Measurements from ENCODE around the gene DLG2.

DLG2 gene

GRCh38 chr11:85628771-85629341, 1.7 kb upstream of the DLG2 start:
- TF ChIP-seq, protein P1, sequence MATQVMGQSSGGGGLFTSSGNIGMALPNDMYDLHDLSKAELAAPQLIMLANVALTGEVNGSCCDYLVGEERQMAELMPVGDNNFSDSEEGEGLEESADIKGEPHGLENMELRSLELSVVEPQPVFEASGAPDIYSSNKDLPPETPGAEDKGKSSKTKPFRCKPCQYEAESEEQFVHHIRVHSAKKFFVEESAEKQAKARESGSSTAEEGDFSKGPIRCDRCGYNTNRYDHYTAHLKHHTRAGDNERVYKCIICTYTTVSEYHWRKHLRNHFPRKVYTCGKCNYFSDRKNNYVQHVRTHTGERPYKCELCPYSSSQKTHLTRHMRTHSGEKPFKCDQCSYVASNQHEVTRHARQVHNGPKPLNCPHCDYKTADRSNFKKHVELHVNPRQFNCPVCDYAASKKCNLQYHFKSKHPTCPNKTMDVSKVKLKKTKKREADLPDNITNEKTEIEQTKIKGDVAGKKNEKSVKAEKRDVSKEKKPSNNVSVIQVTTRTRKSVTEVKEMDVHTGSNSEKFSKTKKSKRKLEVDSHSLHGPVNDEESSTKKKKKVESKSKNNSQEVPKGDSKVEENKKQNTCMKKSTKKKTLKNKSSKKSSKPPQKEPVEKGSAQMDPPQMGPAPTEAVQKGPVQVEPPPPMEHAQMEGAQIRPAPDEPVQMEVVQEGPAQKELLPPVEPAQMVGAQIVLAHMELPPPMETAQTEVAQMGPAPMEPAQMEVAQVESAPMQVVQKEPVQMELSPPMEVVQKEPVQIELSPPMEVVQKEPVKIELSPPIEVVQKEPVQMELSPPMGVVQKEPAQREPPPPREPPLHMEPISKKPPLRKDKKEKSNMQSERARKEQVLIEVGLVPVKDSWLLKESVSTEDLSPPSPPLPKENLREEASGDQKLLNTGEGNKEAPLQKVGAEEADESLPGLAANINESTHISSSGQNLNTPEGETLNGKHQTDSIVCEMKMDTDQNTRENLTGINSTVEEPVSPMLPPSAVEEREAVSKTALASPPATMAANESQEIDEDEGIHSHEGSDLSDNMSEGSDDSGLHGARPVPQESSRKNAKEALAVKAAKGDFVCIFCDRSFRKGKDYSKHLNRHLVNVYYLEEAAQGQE (IDR thresholded peaks at IDR 0.05; ENCODE audit: insufficient read depth in 1 of 2, low read depth in 2 of 2, low read length in 2 of 2) = no peak
- TF ChIP-seq TAF1 (IDR thresholded peaks at IDR 0.05; ENCODE audit: borderline replicate concordance, insufficient read depth, low read length) (no peak), FOXP2 (optimal IDR thresholded peaks at IDR 0.05; ENCODE audit: borderline replicate concordance, extremely low read depth, extremely low read length, insufficient read depth) (no peak), POLR2AphosphoS5 (IDR thresholded peaks at IDR 0.05; ENCODE audit: low read depth, low read length) (no peak), SIN3A (IDR thresholded peaks at IDR 0.05; ENCODE audit: borderline replicate concordance, insufficient read depth, low read length) (no peak)

DNA sequence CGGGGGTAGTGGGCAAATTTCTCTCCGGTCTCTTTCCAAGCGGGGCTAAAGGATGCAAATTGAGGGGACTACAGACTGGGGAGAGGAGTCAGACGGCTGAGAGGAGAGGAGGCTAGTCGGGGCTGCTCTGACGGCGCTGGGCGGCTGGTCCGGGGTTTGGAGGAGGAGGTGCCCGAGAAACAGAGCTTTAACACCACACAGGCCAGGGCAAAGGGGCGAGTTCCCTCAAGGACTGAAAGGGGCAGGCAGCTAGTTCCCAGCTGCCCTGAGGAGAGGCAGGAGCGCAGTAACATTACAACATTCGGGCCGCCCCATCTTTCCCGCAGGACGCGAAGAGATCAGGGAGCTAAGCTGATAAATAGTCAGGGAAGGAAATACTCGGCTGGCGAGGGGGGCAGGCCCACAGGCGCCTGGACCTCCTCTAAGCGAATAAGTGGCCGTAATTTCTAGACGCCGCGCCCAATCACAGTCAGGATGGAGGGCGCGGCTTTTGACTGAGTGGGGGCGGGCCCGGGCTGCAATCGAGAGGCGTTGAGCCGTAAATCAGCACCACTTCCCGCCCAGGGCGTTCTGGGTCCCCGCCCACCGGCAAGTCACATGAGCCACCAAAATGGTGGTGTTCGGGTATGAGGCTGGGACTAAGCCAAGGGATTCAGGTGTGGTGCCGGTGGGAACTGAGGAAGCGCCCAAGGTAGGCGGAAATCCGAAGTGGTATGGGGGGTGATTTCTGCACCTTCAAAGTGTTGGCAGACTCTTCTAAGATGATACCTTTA, 1.0 kb upstream of the DLG2 start, which contains the start of gene TMEM126B:
Gene TMEM126B (plus strand): TSS at position 596 of the 773 bp plus-strand sequence. CDS start 15 bp downstream, at position 611.
- peak; percentile 97 for TF ChIP-seq POLR2AphosphoS5 (IDR thresholded peaks at IDR 0.05; ENCODE audit: low read depth, low read length)
- TF ChIP-seq FOXP2 (optimal IDR thresholded peaks at IDR 0.05; ENCODE audit: borderline replicate concordance, extremely low read depth, extremely low read length, insufficient read depth) = peak; percentile 34
- TF ChIP-seq, protein P1 (IDR thresholded peaks at IDR 0.05; ENCODE audit: insufficient read depth in 1 of 2, low read depth in 2 of 2, low read length in 2 of 2) = no peak; a peak in 1 of 4 replicates
- peak; percentile 79; the same call in 1 of the 2 replicates for TF ChIP-seq SIN3A (IDR thresholded peaks at IDR 0.05; ENCODE audit: borderline replicate concordance, insufficient read depth, low read length)
- TF ChIP-seq TAF1 (IDR thresholded peaks at IDR 0.05; ENCODE audit: borderline replicate concordance, insufficient read depth, low read length) = peak; percentile 91; the same call in 1 of the 2 replicates

DNA sequence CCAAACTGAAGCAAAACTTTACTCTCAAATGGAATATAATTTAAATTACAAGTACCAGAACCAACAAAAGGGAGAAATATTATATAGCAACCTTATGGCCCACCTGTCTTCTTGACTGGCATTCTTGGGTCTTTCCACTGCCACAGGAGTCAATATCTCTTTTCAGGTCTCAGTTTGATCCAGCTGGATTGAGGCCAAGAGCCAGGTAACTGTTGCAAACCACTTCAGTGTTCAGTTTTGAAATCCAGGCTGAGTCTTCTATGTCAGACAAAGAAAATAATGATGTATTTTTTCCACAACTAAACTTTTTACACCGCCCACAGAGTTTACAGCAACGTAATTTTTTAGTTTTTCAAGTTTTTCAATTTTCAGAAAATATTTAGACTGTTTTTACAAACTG, 648 bp downstream of the DLG2 start:
- TF ChIP-seq POLR2AphosphoS5 (IDR thresholded peaks at IDR 0.05; ENCODE audit: low read depth, low read length) (no peak), SIN3A (IDR thresholded peaks at IDR 0.05; ENCODE audit: borderline replicate concordance, insufficient read depth, low read length) (no peak)

DNA sequence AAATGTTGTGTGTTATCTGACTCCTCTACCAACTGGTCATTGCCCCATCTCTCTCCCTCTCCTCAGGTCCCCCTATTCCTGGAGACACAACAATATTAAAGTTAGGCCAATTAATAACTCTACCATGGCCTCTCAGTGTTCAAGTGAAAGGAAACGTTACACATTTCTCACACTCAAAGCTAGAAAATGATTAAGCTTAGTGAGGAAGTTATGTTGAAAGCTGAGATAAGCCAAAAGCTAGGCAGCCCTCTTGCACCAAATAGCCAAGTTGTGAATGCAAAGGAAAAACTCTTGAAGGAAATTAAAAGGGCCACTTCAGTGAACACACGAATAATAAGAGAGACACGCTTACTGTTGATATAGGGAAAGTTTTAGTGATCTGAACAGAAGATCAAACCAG, 6.9 kb downstream of the DLG2 start:
- TF ChIP-seq, protein P1 (IDR thresholded peaks at IDR 0.05; ENCODE audit: insufficient read depth in 1 of 2, low read depth in 2 of 2, low read length in 2 of 2) = no peak
- TF ChIP-seq SIN3A (IDR thresholded peaks at IDR 0.05; ENCODE audit: borderline replicate concordance, insufficient read depth, low read length) (no peak), POLR2AphosphoS5 (IDR thresholded peaks at IDR 0.05; ENCODE audit: low read depth, low read length) (no peak)

GRCh38 chr11:85619499-85619898, 7.6 kb downstream of the DLG2 start:
- TF ChIP-seq, protein P1 (IDR thresholded peaks at IDR 0.05; ENCODE audit: insufficient read depth in 1 of 2, low read depth in 2 of 2, low read length in 2 of 2) = no peak
- no peak for TF ChIP-seq FOXP2 (optimal IDR thresholded peaks at IDR 0.05; ENCODE audit: borderline replicate concordance, extremely low read depth, extremely low read length, insufficient read depth)
- TF ChIP-seq POLR2AphosphoS5 (IDR thresholded peaks at IDR 0.05; ENCODE audit: low read depth, low read length) = no peak
- no peak for TF ChIP-seq TAF1 (IDR thresholded peaks at IDR 0.05; ENCODE audit: borderline replicate concordance, insufficient read depth, low read length)
- TF ChIP-seq SIN3A (IDR thresholded peaks at IDR 0.05; ENCODE audit: borderline replicate concordance, insufficient read depth, low read length) = no peak
